ENCODE results near the gene ATRN. TPM values are rescaled to one million over a fixed set of nuclear protein-coding genes. Genes with fewer than 3 reads are reported as not detected.

Gene ATRN
- total RNA-seq, 4 donors from 2014 or later, result 24.0 to 31.5 (median 26.4) TPM

DNA sequence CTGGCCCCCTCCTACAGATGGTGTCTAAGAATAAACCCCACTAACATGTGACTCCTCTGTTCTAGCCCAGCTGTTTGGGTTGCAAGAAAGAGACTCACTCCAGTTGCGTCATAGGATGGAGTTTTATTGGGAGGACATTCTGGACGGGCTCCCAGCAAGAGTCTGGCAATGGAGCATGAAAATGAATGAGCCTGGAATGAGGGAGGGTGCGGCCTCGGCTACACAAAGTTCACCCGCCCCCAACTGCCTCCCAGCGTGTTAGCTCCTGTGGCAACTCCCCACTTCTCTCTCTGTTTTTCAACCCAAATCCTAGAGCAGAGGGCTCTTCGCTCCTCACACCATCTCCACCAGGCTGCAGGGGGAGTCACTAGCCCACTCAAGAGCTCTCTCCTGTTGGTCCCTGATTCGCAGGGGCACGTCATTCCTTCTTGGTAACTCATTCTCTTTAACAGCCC is 216.1 kb downstream of the ATRN start:
- 15 to 24% methylated on average over 8 to 9 of the region's 9 CpGs for WGBS, 2 donors
- no peaks in the 10 kb centered on the region for H3K9me3 ChIP-seq
- H3K4me1 ChIP-seq, result peaks cover 0 to 31% (median 14%) of the 10 kb centered on the region in 4 donors
- no peaks in the 10 kb centered on the region for H3K27me3 ChIP-seq
- H3K36me3 ChIP-seq, result no peaks in the 10 kb centered on the region
- H3K4me3 ChIP-seq, result no peak overlapping the region
- peak overlapping the region; percentile 35 to 88 (median 62) for H3K27ac ChIP-seq
- TF ChIP-seq EP300 (IDR thresholded peaks at IDR 0.05) (peak; percentile 70 to 89), POLR2A (IDR thresholded peaks at IDR 0.05) (no peak)
- TF ChIP-seq, protein P1, sequence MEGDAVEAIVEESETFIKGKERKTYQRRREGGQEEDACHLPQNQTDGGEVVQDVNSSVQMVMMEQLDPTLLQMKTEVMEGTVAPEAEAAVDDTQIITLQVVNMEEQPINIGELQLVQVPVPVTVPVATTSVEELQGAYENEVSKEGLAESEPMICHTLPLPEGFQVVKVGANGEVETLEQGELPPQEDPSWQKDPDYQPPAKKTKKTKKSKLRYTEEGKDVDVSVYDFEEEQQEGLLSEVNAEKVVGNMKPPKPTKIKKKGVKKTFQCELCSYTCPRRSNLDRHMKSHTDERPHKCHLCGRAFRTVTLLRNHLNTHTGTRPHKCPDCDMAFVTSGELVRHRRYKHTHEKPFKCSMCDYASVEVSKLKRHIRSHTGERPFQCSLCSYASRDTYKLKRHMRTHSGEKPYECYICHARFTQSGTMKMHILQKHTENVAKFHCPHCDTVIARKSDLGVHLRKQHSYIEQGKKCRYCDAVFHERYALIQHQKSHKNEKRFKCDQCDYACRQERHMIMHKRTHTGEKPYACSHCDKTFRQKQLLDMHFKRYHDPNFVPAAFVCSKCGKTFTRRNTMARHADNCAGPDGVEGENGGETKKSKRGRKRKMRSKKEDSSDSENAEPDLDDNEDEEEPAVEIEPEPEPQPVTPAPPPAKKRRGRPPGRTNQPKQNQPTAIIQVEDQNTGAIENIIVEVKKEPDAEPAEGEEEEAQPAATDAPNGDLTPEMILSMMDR (IDR thresholded peaks at IDR 0.05), result no peak
- DNase-seq (ENCODE audit: low spot score in 2 of 2), result peak; percentile 76 to 91

DNA sequence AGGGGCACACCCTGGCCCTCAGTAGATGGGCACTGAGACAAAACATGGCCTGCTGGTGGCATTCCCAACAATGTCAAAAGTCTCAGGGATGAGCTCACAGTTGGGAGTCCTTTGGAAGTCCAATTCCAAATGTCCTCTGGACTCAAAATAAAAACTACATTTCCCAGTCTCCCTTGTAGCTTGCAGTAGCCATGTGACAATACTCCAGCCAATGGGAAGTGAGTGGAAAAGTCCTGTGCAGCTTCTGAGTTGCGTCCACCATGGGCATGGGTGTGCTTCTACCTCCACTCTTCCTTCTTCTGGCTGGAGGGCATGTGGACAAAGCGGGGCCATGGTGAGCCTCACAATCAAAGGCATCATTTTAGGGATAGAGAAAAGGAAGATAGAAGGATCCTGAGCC is 216.8 kb downstream of the ATRN start:
- Histone ChIP-seq H3K4me1 (peaks cover 0 to 24% (median 12%) of the 10 kb centered on the region in 4 donors), H3K27me3 (no peaks in the 10 kb centered on the region), H3K9me3 (no peaks in the 10 kb centered on the region), H3K27ac (peak overlapping the region in 3 of 4 donors; percentile 28 to 82 (median 81)), H3K4me3 (no peak overlapping the region), H3K36me3 (no peaks in the 10 kb centered on the region)
- DNase-seq (ENCODE audit: low spot score in 2 of 2), result peak in 1 of 2 donors; percentile 50
- 61 to 65% methylated on average over 2 of the region's 2 CpGs for WGBS, 2 donors
- TF ChIP-seq POLR2A (IDR thresholded peaks at IDR 0.05) (no peak), EP300 (IDR thresholded peaks at IDR 0.05) (no peak)
- TF ChIP-seq, protein P1 (IDR thresholded peaks at IDR 0.05), result no peak

DNA sequence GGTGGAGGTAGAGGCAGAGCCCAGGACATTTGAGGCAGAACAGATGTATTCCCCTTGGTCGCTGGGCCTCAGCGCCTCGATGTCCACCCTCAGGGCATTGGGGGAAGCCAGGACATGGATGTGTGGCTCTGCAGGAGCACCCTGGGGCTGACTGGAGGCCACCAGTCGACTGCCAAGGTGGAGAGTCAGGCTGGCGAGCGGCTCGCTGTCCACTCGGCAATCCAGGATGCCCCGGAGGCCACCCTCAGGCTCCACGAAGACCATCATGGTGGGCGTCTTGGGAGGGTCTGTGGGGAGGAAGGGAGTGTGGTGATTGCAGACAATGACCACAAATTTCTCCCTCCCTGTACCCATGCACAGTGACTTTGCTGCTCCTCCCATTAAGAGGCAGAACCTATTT is 219.2 kb downstream of the ATRN start:
- WGBS, 2 donors, result 90 to 93% methylated on average over 2 to 11 of the region's 11 CpGs
- peaks cover 0 to 24% (median 12%) of the 10 kb centered on the region in 4 donors for H3K4me1 ChIP-seq
- H3K27me3 ChIP-seq, result no peaks in the 10 kb centered on the region
- H3K27ac ChIP-seq, result no peak overlapping the region
- no peaks in the 10 kb centered on the region for H3K36me3 ChIP-seq
- TF ChIP-seq EP300 (IDR thresholded peaks at IDR 0.05), result no peak
- TF ChIP-seq, protein P1 (IDR thresholded peaks at IDR 0.05), result no peak
- TF ChIP-seq POLR2A (IDR thresholded peaks at IDR 0.05), result no peak
- H3K9me3 ChIP-seq, result no peaks in the 10 kb centered on the region
- DNase-seq (ENCODE audit: low spot score in 2 of 2), result no peak
- H3K4me3 ChIP-seq, result no peak overlapping the region

DNA sequence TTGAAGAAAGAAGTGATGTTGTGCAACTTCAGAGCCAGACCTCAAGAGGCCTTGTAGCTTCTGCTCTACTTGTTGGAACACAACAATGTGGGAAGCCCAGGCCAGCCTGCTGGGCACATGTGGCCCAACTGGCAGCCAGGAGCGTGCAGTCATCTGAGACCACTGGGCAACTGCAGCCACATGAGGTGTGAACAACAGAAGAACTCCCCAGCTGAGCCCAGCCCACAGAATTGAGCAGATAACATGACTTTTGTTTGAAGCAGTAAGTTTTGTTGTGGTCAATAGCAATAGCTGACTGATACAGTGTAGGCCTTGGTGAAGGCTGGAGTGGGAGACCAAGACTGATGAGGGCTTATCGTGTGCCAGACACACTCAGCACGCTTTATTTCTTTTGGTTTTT is 219.6 kb downstream of the ATRN start:
- TF ChIP-seq POLR2A (IDR thresholded peaks at IDR 0.05) (no peak), EP300 (IDR thresholded peaks at IDR 0.05) (no peak)
- TF ChIP-seq, protein P1 (IDR thresholded peaks at IDR 0.05), result no peak
- H3K27ac ChIP-seq, result no peak overlapping the region
- DNase-seq (ENCODE audit: low spot score in 2 of 2), result no peak
- 89 to 94% methylated on average over 3 of the region's 3 CpGs for WGBS, 2 donors
- no peaks in the 10 kb centered on the region for H3K27me3 ChIP-seq
- no peaks in the 10 kb centered on the region for H3K9me3 ChIP-seq
- no peak overlapping the region for H3K4me3 ChIP-seq
- peaks cover 0 to 24% (median 12%) of the 10 kb centered on the region in 4 donors for H3K4me1 ChIP-seq
- H3K36me3 ChIP-seq, result no peaks in the 10 kb centered on the region

DNA sequence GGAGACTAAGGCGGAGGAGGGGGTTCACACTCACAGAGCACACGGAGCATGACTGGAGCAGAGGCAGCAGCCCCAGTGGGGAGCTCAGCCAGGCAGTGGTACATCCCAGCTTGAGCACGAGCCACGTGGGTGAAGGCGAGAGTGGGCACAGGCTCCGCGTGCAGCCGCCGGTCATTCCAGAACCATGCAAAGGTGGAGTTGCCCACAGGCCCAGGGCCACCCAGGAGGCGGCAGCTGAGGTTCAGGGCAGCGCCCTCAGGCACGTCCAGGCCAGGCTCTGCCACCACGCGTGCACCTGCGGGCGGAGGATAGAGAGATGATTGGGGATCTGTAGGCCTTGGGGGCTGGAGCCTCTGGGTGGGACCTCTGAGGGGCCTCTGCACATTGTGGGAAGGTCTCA is 220.5 kb downstream of the ATRN start:
- Histone ChIP-seq H3K36me3 (no peaks in the 10 kb centered on the region), H3K9me3 (peaks cover 0 to 3% (median 0%) of the 10 kb centered on the region in 4 donors), H3K27ac (no peak overlapping the region), H3K4me1 (peaks cover 0 to 20% (median 11%) of the 10 kb centered on the region in 4 donors), H3K27me3 (no peaks in the 10 kb centered on the region), H3K4me3 (no peak overlapping the region)
- WGBS, 2 donors, result 87 to 98% methylated on average over 10 to 16 of the region's 16 CpGs
- no peak for DNase-seq (ENCODE audit: low spot score in 2 of 2)
- TF ChIP-seq EP300 (IDR thresholded peaks at IDR 0.05) (no peak), POLR2A (IDR thresholded peaks at IDR 0.05) (no peak)
- TF ChIP-seq, protein P1 (IDR thresholded peaks at IDR 0.05), result no peak

Measured in tibial nerve (tissue), 4 donors.